Adipocyte (in vitro differentiated cells): ENCODE data around the gene GATD1.

Experiments used
- DNase-seq: peaks from one replicate; pipeline ENCODE4 v3.0.0-alpha.2; 2015; ENCODE audit warnings: low read depth
- H3K27me3 ChIP-seq: replicated peaks from 2 replicates; pipeline ENCODE4 v1.7.0; 2013; ENCODE audit warnings: mild to moderate bottlenecking, low read length, moderate library complexity; ENCODE audit not compliant: control insufficient read depth, insufficient read depth
- H3K36me3 ChIP-seq: 2 replicates; pipeline ENCODE4 v1.7.0; 2013; ENCODE audit warnings: low read length, mild to moderate bottlenecking, moderate library complexity; ENCODE audit not compliant: control insufficient read depth, insufficient read depth, severe bottlenecking
- H3K4me1 ChIP-seq: 2 replicates; pipeline ENCODE4 v1.7.0; 2013; ENCODE audit warnings: mild to moderate bottlenecking, low read length, moderate library complexity; ENCODE audit not compliant: control insufficient read depth, insufficient read depth
- H3K4me3 ChIP-seq: 2 replicates; pipeline ENCODE4 v1.7.0; 2013; ENCODE audit warnings: mild to moderate bottlenecking, low read length, moderate library complexity
- H3K9ac ChIP-seq: 2 replicates; pipeline ENCODE4 v1.7.0; 2013; ENCODE audit warnings: mild to moderate bottlenecking, low read length, moderate library complexity
- H3K9me3 ChIP-seq: 2 replicates; pipeline ENCODE4 v1.7.0; 2013; ENCODE audit warnings: mild to moderate bottlenecking, low read length, moderate library complexity; ENCODE audit not compliant: control insufficient read depth

GATD1 gene

DNA sequence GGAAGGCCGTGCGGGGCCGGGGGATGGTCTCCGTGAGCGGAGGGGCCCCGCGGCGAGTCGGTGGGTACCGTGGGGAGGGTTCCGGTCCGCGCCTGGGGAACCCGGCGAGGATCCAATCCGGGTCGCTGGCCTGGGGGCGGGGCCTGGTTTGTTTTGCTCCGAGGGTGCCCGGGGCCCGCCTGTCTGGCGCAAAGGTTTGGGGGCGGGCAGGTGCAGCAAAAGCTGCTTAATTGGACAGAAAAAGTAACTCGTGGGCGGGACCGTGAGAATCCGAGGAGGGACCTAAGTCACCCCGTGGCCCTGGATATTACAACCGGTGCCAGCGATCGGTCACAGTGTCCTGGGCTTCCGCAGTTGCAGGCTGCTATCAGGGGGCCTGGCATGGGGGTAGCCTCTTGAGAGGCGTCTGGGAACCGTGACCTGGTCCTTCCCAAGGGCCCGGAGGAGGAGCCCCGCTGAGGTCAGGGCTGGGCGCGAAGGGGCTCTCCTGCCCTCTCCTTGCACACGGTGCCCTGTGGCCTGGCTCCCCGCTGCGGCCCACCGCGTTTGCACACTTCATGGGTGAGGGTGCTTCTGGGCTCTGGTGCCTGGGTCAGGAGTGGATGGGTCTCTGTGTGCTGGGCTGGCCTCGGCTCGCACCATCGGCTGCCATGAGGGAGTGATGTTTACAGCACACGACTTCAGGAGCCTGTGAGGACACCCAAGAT lies 42.8 kb upstream of the GATD1 start:
- peaks cover 32% of the 10 kb centered on the region for H3K4me1 ChIP-seq
- H3K36me3 ChIP-seq = peaks cover 51% of the 10 kb centered on the region
- no peaks in the 10 kb centered on the region for H3K9me3 ChIP-seq
- peak overlapping the region; percentile 94 for H3K4me3 ChIP-seq
- H3K9ac ChIP-seq = peak overlapping the region; percentile 99
- H3K27me3 ChIP-seq = no peaks in the 10 kb centered on the region
- DNase-seq = peak; percentile 80

DNA sequence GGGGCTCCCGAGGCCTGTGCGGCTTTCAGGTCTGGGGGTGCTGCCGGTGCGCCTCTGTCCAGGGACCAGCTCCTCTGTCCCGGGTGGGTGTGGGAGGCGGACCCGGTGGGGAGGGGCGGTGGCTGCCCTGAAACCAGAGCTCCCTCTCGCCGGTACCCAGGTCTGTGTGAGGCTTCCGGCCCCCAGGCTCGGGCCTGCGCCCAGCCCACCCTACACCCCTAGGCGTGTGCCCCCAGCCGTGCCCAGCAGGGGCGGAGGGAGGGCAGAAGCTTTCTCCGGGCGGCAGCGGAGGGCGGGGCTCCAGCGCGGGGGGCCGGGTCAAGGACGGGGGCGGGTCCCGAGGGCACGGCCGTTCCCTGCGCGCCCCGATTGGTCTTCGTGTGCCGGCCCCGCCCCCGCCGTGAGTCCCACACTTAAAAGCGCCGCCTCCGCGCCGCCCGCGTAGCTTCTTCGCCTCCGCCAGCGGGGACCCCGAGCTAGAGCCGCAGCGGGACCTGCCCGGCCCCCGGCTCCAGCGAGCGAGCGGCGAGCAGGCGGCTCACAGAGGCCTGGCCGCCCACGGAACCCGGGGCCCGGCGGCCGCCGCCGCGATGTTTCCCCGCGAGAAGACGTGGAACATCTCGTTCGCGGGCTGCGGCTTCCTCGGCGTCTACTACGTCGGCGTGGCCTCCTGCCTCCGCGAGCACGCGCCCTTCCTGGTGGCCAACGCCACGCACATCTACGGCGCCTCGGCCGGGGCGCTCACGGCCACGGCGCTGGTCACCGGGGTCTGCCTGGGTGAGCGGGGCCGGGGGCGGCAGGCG lies 42.0 kb upstream of the GATD1 start:
- H3K4me1 ChIP-seq = peaks cover 31% of the 10 kb centered on the region
- H3K27me3 ChIP-seq = no peaks in the 10 kb centered on the region
- DNase-seq = peak; percentile 97
- H3K9ac ChIP-seq = peak overlapping the region; percentile 99
- H3K9me3 ChIP-seq = no peaks in the 10 kb centered on the region
- peak overlapping the region; percentile 94 for H3K4me3 ChIP-seq
- H3K36me3 ChIP-seq = peaks cover 43% of the 10 kb centered on the region

DNA sequence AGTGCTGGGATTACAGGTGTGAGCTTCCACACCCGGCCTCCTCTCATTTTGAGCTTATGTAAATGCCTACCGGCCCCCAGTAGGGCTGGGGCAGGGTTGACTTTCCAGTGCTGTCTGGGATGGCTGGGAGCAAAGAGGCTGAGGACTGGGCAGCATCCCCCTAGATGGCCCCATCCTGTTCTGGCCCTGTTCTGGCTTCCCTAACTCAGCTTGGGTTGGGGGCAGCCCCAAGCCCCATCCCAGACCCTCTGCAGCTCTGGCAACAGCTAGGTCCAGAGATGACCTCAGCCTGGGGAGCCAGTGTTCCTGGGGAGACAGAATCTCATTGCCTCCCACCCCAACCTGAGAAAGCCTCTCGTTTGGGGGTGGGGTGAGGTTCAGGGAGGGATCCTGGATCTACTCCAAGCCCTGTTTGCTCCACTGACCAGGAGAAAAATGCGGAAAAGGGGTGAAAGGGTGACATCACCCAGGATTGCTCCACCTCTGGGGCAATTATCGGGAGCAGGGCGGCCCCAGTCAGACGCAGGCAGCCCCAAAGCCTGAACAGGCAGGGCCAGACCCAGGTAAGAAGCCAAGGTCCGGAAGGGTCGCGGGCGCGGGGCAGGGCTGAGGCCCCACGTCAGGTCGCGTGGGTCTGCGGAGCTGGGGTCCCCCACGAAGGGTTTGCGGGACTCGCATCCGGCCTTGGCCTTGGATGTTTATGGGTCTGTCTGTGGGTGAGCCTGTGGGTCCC lies 41.3 kb upstream of the GATD1 start, which contains the start of gene PNPLA2:
Gene PNPLA2 (plus strand): TSS at position 519 of the 733 bp plus-strand sequence. CDS start 805 bp downstream, outside the sequence.
- Histone ChIP-seq H3K4me1 (peaks cover 36% of the 10 kb centered on the region), H3K4me3 (peak within 1 kb of the TSS; percentile 94), H3K9ac (peak within 1 kb of the TSS; percentile 99), H3K36me3 (peaks cover 40% of the 10 kb centered on the region), H3K27me3 (no peaks in the 10 kb centered on the region), H3K9me3 (no peaks in the 10 kb centered on the region)
- peak; percentile 72 for DNase-seq

DNA sequence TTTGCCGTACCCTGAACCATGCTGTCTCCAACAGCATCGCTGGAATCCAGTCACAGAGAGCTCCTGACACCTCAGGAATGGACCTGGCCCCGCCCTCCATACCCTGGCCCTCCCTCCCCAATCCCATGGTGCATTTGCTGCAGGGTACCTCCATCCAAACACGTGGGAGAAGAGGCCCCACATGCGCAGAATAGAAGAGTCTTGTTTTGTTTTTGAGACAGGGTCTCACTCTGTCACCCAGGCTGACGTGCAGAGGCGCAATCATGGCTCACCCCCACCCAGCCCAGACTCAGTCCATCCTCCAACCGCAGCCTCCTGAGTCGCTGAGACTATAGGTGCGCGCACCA lies 39.1 kb upstream of the GATD1 start:
- H3K9ac ChIP-seq = peak overlapping the region; percentile 32
- no peaks in the 10 kb centered on the region for H3K27me3 ChIP-seq
- H3K4me1 ChIP-seq = peaks cover 46% of the 10 kb centered on the region
- no peak for DNase-seq
- no peaks in the 10 kb centered on the region for H3K9me3 ChIP-seq
- no peak overlapping the region for H3K4me3 ChIP-seq
- peaks cover 40% of the 10 kb centered on the region for H3K36me3 ChIP-seq

DNA sequence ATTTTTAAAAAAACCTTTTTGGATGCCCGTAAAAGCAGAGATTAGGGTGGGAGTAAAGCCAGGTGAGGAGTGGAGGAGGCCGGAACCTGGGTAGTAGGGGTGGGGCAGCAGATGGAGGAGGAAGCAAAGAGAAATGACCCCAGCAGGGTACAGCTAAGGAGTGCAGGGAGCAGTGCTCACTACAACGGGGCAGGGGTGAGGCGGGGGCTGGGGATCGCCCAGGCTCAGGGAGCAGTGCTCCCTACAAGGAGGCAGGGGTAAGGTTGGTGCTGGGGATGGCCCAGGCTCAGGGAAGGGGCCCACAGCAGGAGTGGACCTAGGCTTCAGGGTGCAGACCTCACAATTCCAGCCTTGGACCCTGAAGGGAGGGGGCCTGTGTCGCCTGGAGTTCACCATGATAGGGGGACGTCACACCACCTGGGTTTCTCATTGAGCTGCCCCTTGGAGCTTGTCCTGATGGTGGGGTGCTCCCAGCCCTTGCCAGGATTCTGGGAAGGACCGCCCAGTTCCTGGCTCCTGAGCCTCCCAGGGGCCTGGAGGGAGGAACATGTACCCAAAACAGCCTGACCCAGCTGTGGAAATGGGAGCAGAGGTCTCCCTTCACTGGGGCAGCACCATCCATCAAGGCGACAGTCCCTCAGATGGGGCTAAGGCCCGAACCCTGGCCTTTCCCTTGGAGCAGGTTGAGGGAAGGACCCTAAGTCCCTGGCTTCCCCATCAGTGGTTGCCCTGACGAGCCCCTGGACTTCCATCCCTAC lies 38.6 kb upstream of the GATD1 start:
- peaks cover 40% of the 10 kb centered on the region for H3K36me3 ChIP-seq
- no peaks in the 10 kb centered on the region for H3K27me3 ChIP-seq
- H3K4me3 ChIP-seq = no peak overlapping the region
- H3K4me1 ChIP-seq = peaks cover 46% of the 10 kb centered on the region
- DNase-seq = no peak
- no peaks in the 10 kb centered on the region for H3K9me3 ChIP-seq
- H3K9ac ChIP-seq = peak overlapping the region; percentile 65

DNA sequence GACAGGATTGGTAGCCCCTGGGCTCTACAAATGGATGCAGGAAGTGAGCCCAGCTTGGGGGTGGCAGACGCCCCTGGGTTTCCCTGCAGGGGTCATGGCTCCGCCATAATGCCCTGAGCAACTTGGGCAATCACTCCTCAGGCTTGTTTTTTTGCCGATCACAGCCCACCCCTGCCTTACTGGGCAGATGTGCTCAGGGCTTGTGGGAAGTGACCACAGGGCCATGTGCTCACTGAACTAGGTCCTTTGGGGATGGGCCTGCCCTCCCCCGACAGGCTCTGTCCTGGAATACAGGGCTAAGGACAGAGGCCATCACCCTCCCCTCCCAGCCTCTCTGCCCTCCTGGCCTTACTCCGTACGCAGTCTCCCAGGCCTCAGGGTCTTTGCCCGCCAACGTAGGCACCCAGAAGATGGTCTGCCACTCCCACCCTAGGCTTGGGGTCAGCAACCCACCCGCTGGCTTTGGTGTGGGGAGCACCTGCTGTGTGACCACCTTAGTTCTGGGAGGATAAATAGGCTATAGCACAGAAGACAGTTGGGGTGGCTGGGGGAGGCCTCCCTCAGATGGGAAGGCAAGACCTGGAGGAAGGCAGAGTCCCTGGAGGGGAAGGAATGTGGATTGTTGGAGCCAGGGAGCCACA lies 36.3 kb upstream of the GATD1 start:
- H3K9ac ChIP-seq = peak overlapping the region; percentile 99
- peaks cover 34% of the 10 kb centered on the region for H3K36me3 ChIP-seq
- no peak for DNase-seq
- H3K27me3 ChIP-seq = no peaks in the 10 kb centered on the region
- H3K9me3 ChIP-seq = no peaks in the 10 kb centered on the region
- H3K4me1 ChIP-seq = peaks cover 46% of the 10 kb centered on the region
- no peak overlapping the region for H3K4me3 ChIP-seq

DNA sequence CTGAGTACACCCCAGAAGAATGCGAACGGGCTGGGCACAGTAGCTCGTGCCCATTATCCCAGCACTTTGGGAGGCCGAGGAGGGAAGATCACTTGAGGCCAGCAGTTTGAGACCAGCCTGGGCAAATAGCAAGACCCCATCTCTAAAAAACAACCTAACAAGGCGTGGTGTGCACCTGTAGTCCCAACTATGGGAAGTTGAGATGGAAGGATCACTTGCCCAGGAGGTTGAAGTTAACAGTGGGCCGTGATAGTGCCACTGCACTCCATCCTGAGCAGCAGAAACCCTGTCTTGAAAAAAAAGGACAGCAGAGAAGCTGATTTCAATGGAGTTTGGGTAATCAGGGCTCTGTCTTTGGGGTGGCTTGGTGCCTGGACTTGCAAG lies 35.8 kb upstream of the GATD1 start:
- H3K9me3 ChIP-seq = no peaks in the 10 kb centered on the region
- peak overlapping the region; percentile 99 for H3K9ac ChIP-seq
- H3K4me1 ChIP-seq = peaks cover 45% of the 10 kb centered on the region
- no peaks in the 10 kb centered on the region for H3K27me3 ChIP-seq
- DNase-seq = no peak
- H3K4me3 ChIP-seq = peak overlapping the region; percentile 89
- peaks cover 34% of the 10 kb centered on the region for H3K36me3 ChIP-seq

DNA sequence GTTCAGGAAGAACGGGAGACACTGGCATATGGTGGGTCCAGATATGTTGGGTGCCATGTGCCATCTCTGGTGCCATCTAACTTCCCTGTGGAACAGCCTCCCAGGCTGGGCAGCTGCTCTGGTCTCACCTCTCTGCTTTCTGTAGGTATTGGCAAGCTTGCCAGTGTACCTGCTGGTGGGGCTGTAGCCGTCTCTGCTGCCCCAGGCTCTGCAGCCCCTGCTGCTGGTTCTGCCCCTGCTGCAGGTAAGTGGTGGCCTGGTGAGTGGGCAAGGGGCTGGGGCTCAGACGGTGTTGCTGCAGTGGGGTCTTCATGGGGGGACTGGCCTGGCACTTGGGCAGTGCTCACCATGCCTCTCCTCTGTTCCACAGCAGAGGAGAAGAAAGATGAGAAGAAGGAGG lies 35.1 kb upstream of the GATD1 start:
- H3K9me3 ChIP-seq = no peaks in the 10 kb centered on the region
- H3K27me3 ChIP-seq = no peaks in the 10 kb centered on the region
- no peak for DNase-seq
- peaks cover 34% of the 10 kb centered on the region for H3K36me3 ChIP-seq
- H3K4me3 ChIP-seq = peak overlapping the region; percentile 89
- H3K9ac ChIP-seq = peak overlapping the region; percentile 99
- H3K4me1 ChIP-seq = peaks cover 45% of the 10 kb centered on the region

DNA sequence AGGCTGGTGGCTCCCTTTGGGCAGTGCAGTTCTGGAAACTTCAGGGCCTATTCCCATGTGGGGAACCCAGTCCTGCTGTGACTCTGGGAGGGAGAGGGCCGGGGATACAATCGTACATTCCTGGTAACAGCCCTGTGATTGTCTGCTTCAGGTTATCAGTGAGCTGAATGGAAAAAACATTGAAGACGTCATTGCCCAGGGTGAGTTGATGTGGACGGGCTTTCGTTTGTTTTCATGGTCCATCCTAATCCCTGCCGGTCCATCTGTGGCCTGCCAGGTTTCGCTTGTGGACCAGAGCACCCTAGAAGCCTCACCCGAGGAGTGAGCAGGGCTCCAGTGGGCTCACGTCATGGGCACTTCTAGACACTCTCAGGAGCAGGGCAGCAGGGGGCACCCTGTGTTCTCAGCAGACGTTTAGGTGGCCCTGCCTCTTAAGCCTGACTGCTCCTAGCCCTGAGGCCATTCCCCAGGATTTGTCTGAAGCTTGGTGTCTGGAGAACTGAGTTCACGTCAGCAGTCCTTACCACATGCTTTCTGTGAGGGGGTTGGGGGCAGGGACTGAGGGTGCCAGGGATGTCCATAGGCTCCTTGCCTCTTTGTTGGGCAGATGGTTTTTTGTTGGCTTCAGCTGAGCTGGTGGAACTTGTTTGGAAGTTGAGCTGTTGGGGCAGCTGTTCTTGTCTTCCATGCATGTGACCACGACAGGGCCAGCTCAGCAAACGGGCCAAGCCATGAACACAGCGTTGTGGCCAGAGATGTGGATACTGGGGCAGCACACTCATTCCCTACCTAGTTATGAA lies 34.4 kb upstream of the GATD1 start:
- Histone ChIP-seq H3K9me3 (no peaks in the 10 kb centered on the region), H3K27me3 (no peaks in the 10 kb centered on the region), H3K36me3 (peaks cover 34% of the 10 kb centered on the region), H3K4me1 (peaks cover 45% of the 10 kb centered on the region), H3K9ac (peak overlapping the region; percentile 99), H3K4me3 (peak overlapping the region; percentile 89)
- DNase-seq = peak; percentile 25

DNA sequence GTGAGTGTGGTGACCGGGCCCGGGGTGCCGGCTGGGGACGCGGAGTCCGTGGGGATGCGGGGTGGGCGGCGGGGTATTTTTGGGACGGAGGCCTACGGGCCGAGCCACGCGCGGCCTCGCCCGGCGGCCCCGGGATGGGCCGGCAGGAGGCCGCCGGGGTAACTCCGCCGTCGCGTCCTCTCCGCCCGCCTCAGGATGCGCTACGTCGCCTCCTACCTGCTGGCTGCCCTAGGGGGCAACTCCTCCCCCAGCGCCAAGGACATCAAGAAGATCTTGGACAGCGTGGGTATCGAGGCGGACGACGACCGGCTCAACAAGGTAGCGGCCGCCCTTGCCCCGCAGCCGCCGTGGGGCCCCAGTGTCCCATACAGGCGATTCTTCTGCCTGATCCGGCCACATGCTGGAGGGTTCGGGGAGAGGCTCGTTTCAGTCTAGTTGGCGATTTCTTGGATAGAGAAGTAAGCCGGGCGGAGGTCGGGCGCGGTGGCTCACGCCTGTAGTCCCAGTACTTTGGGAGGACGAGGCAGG lies 32.8 kb upstream of the GATD1 start:
- peaks cover 34% of the 10 kb centered on the region for H3K36me3 ChIP-seq
- no peak for DNase-seq
- no peaks in the 10 kb centered on the region for H3K9me3 ChIP-seq
- peak overlapping the region; percentile 99 for H3K9ac ChIP-seq
- H3K4me3 ChIP-seq = peak overlapping the region; percentile 89
- H3K27me3 ChIP-seq = no peaks in the 10 kb centered on the region
- peaks cover 44% of the 10 kb centered on the region for H3K4me1 ChIP-seq
